ENCODE results near the gene BEGAIN. TPM values are rescaled to one million over a fixed set of nuclear protein-coding genes. Genes with fewer than 3 reads are reported as not detected.

Gene BEGAIN
- polyA plus RNA-seq, 2 of the 4 experiments (the other 2 are of a cell fraction): 1.4 to 3.7 TPM

DNA sequence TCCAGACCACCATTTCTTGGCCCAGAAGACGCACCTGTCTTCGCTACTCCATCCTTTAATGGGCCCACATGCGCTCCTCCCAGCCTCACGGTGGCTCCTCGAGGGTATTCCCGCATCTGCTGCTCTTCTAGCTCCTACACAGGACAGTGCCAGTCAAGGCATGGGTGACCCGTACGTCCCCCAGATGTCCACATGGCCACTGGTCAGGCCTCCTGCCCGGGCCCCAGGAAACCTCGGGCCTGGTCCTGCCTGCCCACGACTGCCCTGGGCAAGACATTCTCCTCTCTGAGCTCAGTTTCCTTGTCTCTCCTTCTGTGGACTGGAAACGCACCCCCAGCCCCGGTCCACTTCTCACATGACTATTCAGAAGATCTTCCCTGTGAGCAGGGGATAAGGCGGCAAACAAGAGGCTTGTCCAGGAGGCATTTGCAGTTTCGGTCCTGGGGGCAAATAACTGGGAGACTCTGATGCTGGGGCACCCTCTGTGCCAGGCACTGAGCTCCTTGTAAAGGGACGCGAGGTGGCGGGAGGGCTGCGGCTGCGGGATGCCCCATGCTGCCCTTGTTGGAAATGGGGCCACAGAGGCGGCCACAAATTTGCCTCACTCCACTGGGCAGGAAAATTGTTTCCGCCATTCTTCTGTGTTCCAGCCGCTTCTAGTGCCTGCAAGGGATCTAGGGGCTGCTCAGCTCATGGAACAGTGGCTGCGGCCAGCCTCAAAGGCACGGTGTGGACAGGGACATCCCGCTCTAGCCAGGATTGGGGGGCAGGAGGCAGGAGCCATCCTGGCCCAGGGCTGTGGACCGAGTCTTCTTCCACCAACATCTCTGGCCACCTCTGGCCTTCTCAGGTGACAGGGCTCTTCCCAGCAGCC, 6.8 kb upstream of the BEGAIN start:
- FAIRE-seq (no peak), ATAC-seq (no peak; a peak in 1 of 6 replicates), DNase-seq (ENCODE audit: low read depth in 1 of 2, low spot score in 1 of 2) (no peak)
- Histone ChIP-seq H3K4me1 (no peaks in the 10 kb centered on the region), H3K9me3 (no peaks in the 10 kb centered on the region), H3K4me2 (no peak overlapping the region), H3K27ac (no peak overlapping the region), H3K4me3 (no peak overlapping the region)
- POLR2A ChIA-PET: no interaction called here
- 71% methylated on average over 27 of the region's 27 CpGs for WGBS (ENCODE audit: missing lambda C conversion rate)
- TF ChIP-seq SREBF2 (IDR thresholded peaks at IDR 0.05) (no peak), CEBPB (IDR thresholded peaks at IDR 0.05) (no peak), ESRRA (IDR thresholded peaks at IDR 0.05; ENCODE audit: borderline replicate concordance, low read length) (no peak), MYC (IDR thresholded peaks at IDR 0.05; ENCODE audit: borderline replicate concordance, low read length) (no peak), HOXA7 (CRISPR knock-in tag; IDR thresholded peaks at IDR 0.05) (no peak), ZFP36 (IDR thresholded peaks at IDR 0.05; ENCODE audit: borderline replicate concordance, partially characterized antibody) (no peak), BHLHE40 (IDR thresholded peaks at IDR 0.05; ENCODE audit: low read depth, low read length) (no peak), RFX5 (IDR thresholded peaks at IDR 0.05) (no peak), ZSCAN20 (CRISPR knock-in tag; IDR thresholded peaks at IDR 0.05) (no peak), FOSL2 (IDR thresholded peaks at IDR 0.05) (no peak), FOSL2 (CRISPR knock-in tag; IDR thresholded peaks at IDR 0.05) (no peak), KDM1A (IDR thresholded peaks at IDR 0.05; ENCODE audit: low read depth) (no peak), RNF2 (IDR thresholded peaks at IDR 0.05; ENCODE audit: borderline replicate concordance, low read depth) (no peak), TP53 (CRISPR knock-in tag; IDR thresholded peaks at IDR 0.05) (no peak), ZNF302 (CRISPR knock-in tag; IDR thresholded peaks at IDR 0.05) (no peak), ATOH8 (CRISPR knock-in tag; IDR thresholded peaks at IDR 0.05; ENCODE audit: low read depth) (no peak), CTCF (IDR thresholded peaks at IDR 0.05) (no peak)
- TF ChIP-seq, protein P1, sequence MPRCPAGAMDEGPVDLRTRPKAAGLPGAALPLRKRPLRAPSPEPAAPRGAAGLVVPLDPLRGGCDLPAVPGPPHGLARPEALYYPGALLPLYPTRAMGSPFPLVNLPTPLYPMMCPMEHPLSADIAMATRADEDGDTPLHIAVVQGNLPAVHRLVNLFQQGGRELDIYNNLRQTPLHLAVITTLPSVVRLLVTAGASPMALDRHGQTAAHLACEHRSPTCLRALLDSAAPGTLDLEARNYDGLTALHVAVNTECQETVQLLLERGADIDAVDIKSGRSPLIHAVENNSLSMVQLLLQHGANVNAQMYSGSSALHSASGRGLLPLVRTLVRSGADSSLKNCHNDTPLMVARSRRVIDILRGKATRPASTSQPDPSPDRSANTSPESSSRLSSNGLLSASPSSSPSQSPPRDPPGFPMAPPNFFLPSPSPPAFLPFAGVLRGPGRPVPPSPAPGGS (IDR thresholded peaks at IDR 0.05): no peak
- CTCF ChIA-PET: interaction anchor here (1.0 to 2.0 kb wide), 2 partner anchors 69 to 154 kb away, joined by 3 to 6 read pairs; no protein-coding TSS in a partner anchor

- ATAC-seq: no peak
- no peak for DNase-seq (ENCODE audit: low read depth in 1 of 2, low spot score in 1 of 2)
- peaks cover under 1% of the 10 kb centered on the region; the same call in 1 of the 3 replicates for H3K4me1 ChIP-seq
- WGBS (ENCODE audit: missing lambda C conversion rate): 46% methylated on average over 4 of the region's 4 CpGs
- CTCF ChIA-PET: interaction anchor here (1.5 kb wide), 1 partner anchor 209 kb away, joined by 4 read pairs; no protein-coding TSS in a partner anchor
- H3K4me2 ChIP-seq: no peak overlapping the region
- TF ChIP-seq ZFP36 (IDR thresholded peaks at IDR 0.05; ENCODE audit: borderline replicate concordance, partially characterized antibody) (no peak), ZSCAN20 (CRISPR knock-in tag; IDR thresholded peaks at IDR 0.05) (no peak), FOSL2 (IDR thresholded peaks at IDR 0.05) (no peak), FOSL2 (CRISPR knock-in tag; IDR thresholded peaks at IDR 0.05) (no peak), ESRRA (IDR thresholded peaks at IDR 0.05; ENCODE audit: borderline replicate concordance, low read length) (no peak), HOXB5 (CRISPR knock-in tag; IDR thresholded peaks at IDR 0.05) (no peak), MAFK (IDR thresholded peaks at IDR 0.05; ENCODE audit: partially characterized antibody) (no peak), RNF2 (IDR thresholded peaks at IDR 0.05; ENCODE audit: borderline replicate concordance, low read depth) (no peak), NPAS2 (CRISPR knock-in tag; IDR thresholded peaks at IDR 0.05; ENCODE audit: borderline replicate concordance) (no peak), HOXB13 (CRISPR knock-in tag; IDR thresholded peaks at IDR 0.05; ENCODE audit: low read depth) (no peak), SMC3 (IDR thresholded peaks at IDR 0.05) (no peak), JUNB (IDR thresholded peaks at IDR 0.05) (no peak), EHF (CRISPR knock-in tag; IDR thresholded peaks at IDR 0.05) (no peak), CTCF (IDR thresholded peaks at IDR 0.05) (no peak), CBX8 (IDR thresholded peaks at IDR 0.05) (no peak)
- no peak for FAIRE-seq
- no peak overlapping the region for H3K27ac ChIP-seq
- no peaks in the 10 kb centered on the region for H3K9me3 ChIP-seq
- POLR2A ChIA-PET: no interaction called here
- no peak overlapping the region for H3K4me3 ChIP-seq
Observed at GRCh38 chr14:100592972-100593371, 5.8 kb upstream of the BEGAIN start.

All from A549 (cell line).